Prostate gland (tissue), 2 donors: Measurements from ENCODE around the gene RBKS.

Experiments used
- POLR2AphosphoS5 ChIP-seq: sonication (generic); formaldehyde crosslinking; IDR thresholded peaks from one replicate; pipeline ENCODE4 v1.6.1; 2017; ENCODE audit warnings: antibody characterized with exemption
- TF ChIP-seq, protein P1 (sequence below), 4 experiments: fragments of 200-600 bp in 2 of 4; fragments of 450-650 bp in 2 of 4; sonication (generic) in 2 of 4; IDR thresholded peaks; 1 replicate in 3 of 4; 2 replicates in 1 of 4; pipeline ENCODE4 v1.5.1; 2016 to 2019; ENCODE audit warnings: antibody characterized with exemption in 4 of 4, mild to moderate bottlenecking in 2 of 4, moderate library complexity in 2 of 4

DNA sequence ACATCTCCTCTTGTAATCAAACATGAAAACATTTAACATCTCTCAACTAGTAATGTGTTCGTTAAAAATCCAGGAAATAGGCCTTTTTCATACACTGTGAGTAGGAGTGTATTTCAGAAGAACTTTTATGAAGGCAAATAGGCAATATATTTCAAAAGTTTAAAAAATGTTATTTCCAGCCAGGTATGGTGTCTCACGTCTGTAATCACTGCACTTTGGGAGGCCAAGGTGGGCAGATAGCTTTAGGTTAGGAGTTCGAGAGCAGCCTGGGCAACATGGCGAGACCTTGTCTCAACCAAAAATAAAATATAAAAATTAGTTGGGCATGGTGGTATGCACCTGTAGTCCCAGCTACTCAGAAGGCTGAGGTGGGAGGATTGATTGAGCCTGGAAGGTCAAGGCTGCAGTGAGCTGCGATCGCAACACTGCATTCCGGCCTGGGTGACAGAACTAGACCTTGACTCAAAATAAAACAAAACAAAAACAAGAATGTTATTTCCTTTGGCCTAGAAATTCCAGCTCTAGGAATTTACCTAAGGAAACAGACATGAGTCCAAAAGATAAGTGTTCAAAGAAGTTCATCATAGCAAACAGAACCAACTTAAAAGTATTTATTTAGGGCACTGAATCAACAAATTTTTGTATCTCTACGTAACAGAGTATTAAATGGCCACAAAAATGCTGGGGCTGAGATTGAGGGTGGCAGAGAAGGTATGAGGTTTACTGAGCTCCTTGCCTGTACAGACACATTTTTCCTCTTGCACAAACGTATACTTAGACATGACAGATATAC is 14.9 kb downstream of the RBKS start:
- TF ChIP-seq, protein P1, sequence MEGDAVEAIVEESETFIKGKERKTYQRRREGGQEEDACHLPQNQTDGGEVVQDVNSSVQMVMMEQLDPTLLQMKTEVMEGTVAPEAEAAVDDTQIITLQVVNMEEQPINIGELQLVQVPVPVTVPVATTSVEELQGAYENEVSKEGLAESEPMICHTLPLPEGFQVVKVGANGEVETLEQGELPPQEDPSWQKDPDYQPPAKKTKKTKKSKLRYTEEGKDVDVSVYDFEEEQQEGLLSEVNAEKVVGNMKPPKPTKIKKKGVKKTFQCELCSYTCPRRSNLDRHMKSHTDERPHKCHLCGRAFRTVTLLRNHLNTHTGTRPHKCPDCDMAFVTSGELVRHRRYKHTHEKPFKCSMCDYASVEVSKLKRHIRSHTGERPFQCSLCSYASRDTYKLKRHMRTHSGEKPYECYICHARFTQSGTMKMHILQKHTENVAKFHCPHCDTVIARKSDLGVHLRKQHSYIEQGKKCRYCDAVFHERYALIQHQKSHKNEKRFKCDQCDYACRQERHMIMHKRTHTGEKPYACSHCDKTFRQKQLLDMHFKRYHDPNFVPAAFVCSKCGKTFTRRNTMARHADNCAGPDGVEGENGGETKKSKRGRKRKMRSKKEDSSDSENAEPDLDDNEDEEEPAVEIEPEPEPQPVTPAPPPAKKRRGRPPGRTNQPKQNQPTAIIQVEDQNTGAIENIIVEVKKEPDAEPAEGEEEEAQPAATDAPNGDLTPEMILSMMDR (IDR thresholded peaks at IDR 0.05): no peak
- no peak for TF ChIP-seq POLR2AphosphoS5
